ENCODE results near the gene LRP11. TPM values are rescaled to one million over a fixed set of nuclear protein-coding genes. Genes with fewer than 3 reads are reported as not detected.
A peak's percentile ranks its signal among the peaks of the same experiment; 100 is the strongest.
"Not testable (repeated sequence)": the region's sequence is repeated elsewhere in the genome, so short reads cannot be mapped to it uniquely, and the experiment has no call there.

Gene LRP11
- 10 to 100 TPM; 16.4 to 33.0 (median 23.8) TPM for polyA plus RNA-seq (ENCODE audit: insufficient read length in 10 of 10)
- long read RNA-seq, donor 1, partial matches to known transcripts = 0 of 3 reads
- long read RNA-seq, donor 1, other reads (novel, unspliced or antisense) = 0 of 3 reads
- long read RNA-seq, donor 2, partial matches to known transcripts = 0 of 1 reads
- long read RNA-seq, donor 2, other reads (novel, unspliced or antisense) = 0 of 1 reads
- long read RNA-seq, donor 3 = 0 reads
- long read RNA-seq, donor 4 = 0 reads
- long read RNA-seq, donor 5, transcript LRP11-201 (7 exons, 3,260 nt) = major isoform, 5 of 6 reads
- long read RNA-seq, donor 5, partial matches to known transcripts = 0 of 6 reads
- long read RNA-seq, donor 5, other reads (novel, unspliced or antisense) = 0 of 6 reads
- long read RNA-seq, donor 6, partial matches to known transcripts = 0 of 3 reads
- long read RNA-seq, donor 6, other reads (novel, unspliced or antisense) = 0 of 3 reads
- long read RNA-seq, donor 7, partial matches to known transcripts = 0 of 2 reads
- long read RNA-seq, donor 7, other reads (novel, unspliced or antisense) = 0 of 2 reads
- long read RNA-seq, donor 8, partial matches to known transcripts = 0 of 2 reads
- long read RNA-seq, donor 8, other reads (novel, unspliced or antisense) = 0 of 2 reads
- long read RNA-seq, donor 9 = 0 reads

DNA sequence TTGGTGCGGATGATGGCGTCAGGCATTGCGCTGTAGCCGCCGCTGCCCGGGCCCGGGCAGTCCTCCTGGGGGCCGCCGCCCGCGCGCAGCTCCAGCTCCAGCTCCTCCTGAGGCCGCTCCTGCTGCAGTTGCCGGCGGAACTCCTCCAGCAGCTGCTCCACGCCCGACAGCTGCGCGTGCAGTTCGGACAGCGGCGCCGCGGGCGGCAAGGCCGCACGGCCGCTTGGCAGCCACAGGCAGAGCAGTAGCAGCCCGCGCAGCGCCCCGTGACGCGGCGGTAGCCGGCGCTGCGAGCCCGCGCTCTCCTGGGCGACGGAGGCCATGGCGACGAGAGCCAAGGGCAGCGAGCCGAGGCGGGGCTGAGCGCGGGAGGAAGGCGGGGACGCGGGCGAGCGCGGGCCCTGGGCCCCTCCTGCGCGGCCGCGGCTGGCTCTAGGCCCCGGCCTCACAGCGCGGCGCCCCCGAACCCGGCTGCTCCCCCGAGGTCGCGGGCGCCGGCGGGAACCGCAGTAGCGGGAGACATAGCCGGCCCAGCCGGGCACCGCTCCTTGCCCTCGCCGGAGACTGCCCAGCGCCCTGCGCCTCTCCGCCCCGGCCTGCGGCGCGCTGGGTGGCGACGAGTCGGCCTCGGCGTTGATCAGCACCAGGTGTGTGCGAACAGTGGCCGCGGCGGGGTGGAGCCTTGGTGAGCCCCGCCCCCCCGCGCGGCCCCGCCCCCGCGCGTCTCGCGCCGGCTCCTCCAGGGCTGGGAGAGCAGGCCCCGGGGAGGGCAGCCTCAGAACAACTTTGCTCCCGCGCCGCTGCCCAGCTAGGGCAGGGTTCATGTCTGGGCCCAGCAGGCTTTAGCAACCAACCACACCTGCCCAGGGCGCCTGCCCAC is at the start of gene LRP11:
TSS of gene LRP11 (minus strand) at position 662 of the 880 bp plus-strand sequence. CDS start at position 323, 339 bp downstream.
- peak; percentile 77 to 93 (median 79) for DNase-seq

- DNase-seq = no peak
These were observed 49.5 kb upstream of the LRP11 start for GRCh38 chr6:149913540-149914240.

DNA sequence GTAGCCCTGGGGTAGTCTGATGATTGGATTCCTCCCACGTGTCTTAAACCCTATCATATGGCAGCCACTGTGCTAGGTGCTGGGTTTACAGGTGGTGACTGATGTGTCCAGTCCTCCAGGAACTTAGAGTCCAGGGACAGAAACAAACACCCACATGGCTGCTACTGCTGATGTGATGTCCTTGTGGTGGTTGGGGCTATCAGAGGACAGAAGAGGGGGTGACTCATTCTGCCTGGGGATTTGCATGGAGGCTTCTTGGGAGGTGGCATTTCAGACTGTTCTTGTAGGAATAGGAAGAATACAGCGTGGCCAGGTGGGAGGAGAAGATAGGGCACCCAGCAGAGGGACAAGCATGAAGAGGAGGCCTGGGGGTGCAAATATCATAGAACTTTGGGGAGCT is 48.9 kb upstream of the LRP11 start:
- no peak for DNase-seq

DNA sequence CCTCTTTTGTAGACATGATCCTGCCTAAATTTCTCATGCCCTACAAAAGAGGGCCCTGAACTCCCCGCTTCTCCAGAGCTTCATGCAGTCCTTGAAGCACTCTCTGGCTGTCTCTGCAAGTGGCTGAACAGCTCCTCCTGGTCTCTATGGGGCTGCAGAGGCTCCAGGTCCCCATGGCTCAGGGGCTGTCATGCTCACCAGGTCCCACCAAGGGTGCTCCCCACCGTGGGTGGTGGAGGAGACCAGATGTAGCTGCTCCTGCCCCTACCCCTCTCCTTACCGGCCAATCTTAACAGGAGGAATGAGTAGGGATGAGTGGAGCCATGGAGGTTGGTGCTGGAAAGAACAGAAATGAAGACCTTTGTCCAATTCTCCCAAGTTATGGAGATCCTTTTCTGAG is 48.5 kb upstream of the LRP11 start:
- not testable (repeated sequence) for DNase-seq

DNA sequence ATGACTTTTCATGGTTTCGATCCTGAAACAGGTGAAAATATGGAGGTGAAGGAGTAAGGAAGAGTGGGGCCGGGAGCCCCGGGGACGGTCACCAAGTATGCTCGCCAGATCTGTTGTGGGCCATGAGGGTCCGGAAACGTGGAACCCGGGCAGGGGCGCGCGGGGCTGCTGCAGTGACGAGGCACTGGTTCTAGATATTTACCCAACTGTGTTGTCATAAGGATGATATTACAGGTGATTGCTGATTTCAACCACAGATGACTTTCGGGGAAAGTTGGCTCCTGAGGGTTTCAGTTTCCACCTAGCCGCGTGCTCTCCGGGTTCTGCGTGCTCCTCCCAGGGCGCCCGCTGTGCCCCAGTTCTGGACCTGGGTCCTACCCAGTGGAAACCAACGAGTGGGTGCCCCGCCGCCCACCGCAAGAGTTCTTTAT is 46.6 kb upstream of the LRP11 start:
- no peak for DNase-seq

DNA sequence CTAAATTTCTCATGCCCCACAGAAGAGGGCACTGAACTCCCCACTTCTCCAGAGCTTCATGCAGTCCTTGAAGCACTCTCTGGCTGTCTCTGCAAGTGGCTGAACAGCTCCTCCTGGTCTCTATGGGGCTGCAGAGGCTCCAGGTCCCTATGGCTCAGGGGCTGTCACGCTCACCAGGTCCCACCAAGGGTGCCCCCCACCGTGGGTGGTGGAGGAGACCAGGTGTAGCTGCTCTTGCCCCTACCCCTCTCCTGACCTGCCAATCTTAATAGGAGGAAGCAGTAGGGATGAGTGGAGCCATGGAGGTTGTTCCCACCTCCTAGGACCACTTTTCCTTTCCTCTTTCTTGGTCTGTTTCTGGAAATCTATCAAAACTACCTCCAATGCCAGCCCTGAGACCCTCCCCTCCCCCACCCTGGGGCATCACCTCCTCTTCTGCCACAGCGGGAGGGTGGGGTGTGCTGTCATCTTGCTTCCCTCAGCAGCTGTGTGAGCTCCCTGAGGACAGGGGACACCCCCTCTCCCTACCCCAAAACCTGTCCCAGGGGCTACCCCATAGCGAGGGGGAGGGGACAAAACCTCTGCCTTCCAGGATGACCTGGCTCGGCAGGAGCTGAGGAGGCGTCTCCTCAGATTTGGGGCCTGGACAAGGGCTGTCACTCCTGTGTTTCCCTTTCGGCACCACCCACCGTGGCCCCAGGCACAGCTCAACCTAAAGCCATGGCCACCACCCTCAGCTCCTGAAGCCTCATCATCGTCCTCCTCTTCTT is 45.7 kb upstream of the LRP11 start:
- no peak for DNase-seq

GRCh38 chr6:149908480-149908879 is 44.3 kb upstream of the LRP11 start:
- DNase-seq = not testable (repeated sequence)

GRCh38 chr6:149907317-149907716 is 43.2 kb upstream of the LRP11 start:
- DNase-seq = no peak

DNA sequence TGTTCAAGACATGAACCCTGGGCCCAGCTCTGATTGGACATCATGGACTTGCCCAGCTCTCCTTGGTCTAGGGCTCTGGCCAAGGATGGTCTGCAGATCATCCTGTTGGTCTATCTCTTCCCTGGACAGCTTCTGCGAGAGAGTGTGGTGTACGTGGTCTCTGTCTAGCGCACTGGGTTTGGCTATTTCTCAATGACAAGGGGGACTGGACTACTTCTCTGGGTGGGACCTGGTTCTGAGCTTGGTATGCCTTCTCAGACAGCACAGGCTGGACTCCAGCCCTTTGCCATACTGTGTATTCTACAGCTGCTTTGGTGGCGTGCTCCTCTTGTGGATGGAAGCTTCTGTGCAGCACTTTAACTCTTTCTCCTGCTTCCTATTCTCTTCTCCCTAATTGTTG is 42.2 kb upstream of the LRP11 start:
- no peak for DNase-seq

GRCh38 chr6:149905911-149906371 is 41.8 kb upstream of the LRP11 start:
- no peak for DNase-seq

- no peak for DNase-seq
These were observed 41.3 kb upstream of the LRP11 start for GRCh38 chr6:149905371-149905910.

- no peak for DNase-seq
These were observed 40.7 kb upstream of the LRP11 start for GRCh38 chr6:149904661-149905370.

- DNase-seq = no peak
These were observed 39.9 kb upstream of the LRP11 start for GRCh38 chr6:149903938-149904611.

GRCh38 chr6:149901444-149902140 is 37.4 kb upstream of the LRP11 start:
- DNase-seq = no peak

DNA sequence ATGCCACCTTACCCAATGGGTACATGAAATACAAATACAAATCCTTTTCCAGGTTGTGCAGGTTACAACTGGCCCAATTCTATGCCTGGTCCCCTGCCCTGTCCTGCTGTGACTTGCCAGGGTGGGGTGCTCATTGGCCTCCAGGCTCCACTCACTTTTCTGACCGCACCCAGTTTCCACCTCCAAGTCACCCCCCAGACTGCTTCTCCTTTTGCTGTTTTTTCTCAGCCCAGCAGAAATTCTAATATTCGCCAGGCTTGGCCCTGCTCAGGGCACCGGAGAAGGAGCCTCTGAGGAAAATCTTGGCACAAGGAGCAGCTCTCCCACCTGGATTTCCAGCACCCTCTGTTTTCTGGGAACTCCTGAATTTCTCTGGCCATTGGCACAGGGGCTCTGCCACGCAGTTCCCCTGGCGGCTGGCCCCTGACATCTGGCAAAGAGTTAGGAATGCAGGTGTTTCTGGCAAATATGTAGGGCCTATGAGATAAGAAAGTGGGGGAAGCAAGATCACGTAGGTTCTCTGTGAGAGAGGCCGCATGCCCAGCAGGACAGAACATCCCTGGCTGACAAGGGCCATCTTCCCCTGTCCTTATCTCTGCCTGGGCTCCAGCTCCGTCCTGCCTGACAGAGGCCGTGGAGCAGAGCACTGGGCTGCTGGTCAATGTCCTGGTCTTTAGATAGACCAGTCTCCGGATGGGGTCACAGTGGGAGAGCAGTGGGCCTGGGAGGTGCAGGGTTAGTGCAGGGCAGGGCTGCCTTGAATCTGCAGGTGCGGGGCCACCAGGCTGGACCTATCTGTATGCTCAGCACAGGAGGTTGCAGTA is 36.7 kb upstream of the LRP11 start:
- DNase-seq = no peak

- no peak for DNase-seq
These were observed 35.9 kb upstream of the LRP11 start for GRCh38 chr6:149899926-149900619.

DNA sequence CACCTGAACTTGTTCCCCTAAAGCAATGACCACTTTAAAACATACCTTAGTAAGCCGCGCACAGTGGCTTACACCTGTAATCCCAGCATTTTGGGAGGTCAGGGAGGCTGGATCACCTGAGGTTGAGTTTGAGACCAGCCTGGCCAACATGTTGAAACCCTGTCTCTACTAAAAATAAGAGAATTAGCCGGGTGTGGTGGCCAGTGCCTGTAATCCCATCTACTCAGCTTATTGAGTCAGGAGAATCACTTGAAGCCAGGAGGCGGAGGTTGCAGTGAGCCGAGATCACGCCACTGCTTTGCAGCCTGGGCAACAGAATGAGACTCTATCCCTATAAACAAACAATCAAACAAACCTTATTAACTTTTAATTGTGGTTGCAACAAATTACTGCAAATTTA is 35.3 kb upstream of the LRP11 start:
- no peak for DNase-seq

All from muscle of back (tissue), 13 donors.